ENCODE data around the gene CYP3A4. TPM values are rescaled to one million over a fixed set of nuclear protein-coding genes. Genes with fewer than 3 reads are reported as not detected.

Gene CYP3A4
- total and polyA plus RNA-seq, 9 of the 15 experiments (the other 6 are each of a cell fraction or from before 2014, with no cell fraction given): 0.07 to 0.08 TPM; not detected in 7

DNA sequence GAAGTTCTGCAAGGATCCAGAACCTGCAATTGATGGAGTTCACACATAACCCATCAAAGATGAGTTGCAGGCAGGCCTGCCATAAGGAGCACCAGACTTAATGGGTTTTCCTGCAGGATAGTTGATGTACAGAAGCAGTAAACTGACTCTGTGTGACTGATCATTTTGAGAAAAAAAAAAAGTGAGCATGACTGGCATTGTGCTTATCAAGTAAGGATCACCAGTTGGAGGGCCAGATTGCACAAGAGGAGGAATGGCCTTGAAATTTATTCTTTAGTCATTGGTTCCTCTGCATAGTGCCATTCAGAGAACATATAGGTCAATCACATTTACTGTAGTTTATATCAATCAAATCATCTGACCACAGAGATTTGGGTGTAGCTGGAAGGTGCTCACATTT, 47.6 kb upstream of the CYP3A4 start (continued):
- TF ChIP-seq, protein P1, sequence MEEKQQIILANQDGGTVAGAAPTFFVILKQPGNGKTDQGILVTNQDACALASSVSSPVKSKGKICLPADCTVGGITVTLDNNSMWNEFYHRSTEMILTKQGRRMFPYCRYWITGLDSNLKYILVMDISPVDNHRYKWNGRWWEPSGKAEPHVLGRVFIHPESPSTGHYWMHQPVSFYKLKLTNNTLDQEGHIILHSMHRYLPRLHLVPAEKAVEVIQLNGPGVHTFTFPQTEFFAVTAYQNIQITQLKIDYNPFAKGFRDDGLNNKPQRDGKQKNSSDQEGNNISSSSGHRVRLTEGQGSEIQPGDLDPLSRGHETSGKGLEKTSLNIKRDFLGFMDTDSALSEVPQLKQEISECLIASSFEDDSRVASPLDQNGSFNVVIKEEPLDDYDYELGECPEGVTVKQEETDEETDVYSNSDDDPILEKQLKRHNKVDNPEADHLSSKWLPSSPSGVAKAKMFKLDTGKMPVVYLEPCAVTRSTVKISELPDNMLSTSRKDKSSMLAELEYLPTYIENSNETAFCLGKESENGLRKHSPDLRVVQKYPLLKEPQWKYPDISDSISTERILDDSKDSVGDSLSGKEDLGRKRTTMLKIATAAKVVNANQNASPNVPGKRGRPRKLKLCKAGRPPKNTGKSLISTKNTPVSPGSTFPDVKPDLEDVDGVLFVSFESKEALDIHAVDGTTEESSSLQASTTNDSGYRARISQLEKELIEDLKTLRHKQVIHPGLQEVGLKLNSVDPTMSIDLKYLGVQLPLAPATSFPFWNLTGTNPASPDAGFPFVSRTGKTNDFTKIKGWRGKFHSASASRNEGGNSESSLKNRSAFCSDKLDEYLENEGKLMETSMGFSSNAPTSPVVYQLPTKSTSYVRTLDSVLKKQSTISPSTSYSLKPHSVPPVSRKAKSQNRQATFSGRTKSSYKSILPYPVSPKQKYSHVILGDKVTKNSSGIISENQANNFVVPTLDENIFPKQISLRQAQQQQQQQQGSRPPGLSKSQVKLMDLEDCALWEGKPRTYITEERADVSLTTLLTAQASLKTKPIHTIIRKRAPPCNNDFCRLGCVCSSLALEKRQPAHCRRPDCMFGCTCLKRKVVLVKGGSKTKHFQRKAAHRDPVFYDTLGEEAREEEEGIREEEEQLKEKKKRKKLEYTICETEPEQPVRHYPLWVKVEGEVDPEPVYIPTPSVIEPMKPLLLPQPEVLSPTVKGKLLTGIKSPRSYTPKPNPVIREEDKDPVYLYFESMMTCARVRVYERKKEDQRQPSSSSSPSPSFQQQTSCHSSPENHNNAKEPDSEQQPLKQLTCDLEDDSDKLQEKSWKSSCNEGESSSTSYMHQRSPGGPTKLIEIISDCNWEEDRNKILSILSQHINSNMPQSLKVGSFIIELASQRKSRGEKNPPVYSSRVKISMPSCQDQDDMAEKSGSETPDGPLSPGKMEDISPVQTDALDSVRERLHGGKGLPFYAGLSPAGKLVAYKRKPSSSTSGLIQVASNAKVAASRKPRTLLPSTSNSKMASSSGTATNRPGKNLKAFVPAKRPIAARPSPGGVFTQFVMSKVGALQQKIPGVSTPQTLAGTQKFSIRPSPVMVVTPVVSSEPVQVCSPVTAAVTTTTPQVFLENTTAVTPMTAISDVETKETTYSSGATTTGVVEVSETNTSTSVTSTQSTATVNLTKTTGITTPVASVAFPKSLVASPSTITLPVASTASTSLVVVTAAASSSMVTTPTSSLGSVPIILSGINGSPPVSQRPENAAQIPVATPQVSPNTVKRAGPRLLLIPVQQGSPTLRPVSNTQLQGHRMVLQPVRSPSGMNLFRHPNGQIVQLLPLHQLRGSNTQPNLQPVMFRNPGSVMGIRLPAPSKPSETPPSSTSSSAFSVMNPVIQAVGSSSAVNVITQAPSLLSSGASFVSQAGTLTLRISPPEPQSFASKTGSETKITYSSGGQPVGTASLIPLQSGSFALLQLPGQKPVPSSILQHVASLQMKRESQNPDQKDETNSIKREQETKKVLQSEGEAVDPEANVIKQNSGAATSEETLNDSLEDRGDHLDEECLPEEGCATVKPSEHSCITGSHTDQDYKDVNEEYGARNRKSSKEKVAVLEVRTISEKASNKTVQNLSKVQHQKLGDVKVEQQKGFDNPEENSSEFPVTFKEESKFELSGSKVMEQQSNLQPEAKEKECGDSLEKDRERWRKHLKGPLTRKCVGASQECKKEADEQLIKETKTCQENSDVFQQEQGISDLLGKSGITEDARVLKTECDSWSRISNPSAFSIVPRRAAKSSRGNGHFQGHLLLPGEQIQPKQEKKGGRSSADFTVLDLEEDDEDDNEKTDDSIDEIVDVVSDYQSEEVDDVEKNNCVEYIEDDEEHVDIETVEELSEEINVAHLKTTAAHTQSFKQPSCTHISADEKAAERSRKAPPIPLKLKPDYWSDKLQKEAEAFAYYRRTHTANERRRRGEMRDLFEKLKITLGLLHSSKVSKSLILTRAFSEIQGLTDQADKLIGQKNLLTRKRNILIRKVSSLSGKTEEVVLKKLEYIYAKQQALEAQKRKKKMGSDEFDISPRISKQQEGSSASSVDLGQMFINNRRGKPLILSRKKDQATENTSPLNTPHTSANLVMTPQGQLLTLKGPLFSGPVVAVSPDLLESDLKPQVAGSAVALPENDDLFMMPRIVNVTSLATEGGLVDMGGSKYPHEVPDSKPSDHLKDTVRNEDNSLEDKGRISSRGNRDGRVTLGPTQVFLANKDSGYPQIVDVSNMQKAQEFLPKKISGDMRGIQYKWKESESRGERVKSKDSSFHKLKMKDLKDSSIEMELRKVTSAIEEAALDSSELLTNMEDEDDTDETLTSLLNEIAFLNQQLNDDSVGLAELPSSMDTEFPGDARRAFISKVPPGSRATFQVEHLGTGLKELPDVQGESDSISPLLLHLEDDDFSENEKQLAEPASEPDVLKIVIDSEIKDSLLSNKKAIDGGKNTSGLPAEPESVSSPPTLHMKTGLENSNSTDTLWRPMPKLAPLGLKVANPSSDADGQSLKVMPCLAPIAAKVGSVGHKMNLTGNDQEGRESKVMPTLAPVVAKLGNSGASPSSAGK (IDR thresholded peaks at IDR 0.05): no peak
- TF ChIP-seq, protein P2, sequence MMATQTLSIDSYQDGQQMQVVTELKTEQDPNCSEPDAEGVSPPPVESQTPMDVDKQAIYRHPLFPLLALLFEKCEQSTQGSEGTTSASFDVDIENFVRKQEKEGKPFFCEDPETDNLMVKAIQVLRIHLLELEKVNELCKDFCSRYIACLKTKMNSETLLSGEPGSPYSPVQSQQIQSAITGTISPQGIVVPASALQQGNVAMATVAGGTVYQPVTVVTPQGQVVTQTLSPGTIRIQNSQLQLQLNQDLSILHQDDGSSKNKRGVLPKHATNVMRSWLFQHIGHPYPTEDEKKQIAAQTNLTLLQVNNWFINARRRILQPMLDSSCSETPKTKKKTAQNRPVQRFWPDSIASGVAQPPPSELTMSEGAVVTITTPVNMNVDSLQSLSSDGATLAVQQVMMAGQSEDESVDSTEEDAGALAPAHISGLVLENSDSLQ (IDR thresholded peaks at IDR 0.05): peak; percentile 83
- TF ChIP-seq C11orf30 (IDR thresholded peaks at IDR 0.05; ENCODE audit: low read depth): peak; percentile 75
- TF ChIP-seq MTA3 (IDR thresholded peaks at IDR 0.05; ENCODE audit: borderline replicate concordance): peak; percentile 34; the same call in 1 of the 2 replicates
- peak; percentile 39; the same call in 1 of the 2 replicates for TF ChIP-seq STAT5A (IDR thresholded peaks at IDR 0.05; ENCODE audit: borderline replicate concordance, low read length)
- TF ChIP-seq TCF7L2 (IDR thresholded peaks at IDR 0.05; ENCODE audit: low read depth, low read length): no peak
- no peak for TF ChIP-seq ZNF175 (CRISPR knock-in tag; IDR thresholded peaks at IDR 0.05; ENCODE audit: low read depth)
- peak; percentile 45; the same call in 1 of the 2 replicates for TF ChIP-seq NCOA1 (IDR thresholded peaks at IDR 0.05; ENCODE audit: low read depth)
- no peak for TF ChIP-seq MTA1 (IDR thresholded peaks at IDR 0.05; ENCODE audit: borderline replicate concordance)
- TF ChIP-seq ZNF316 (IDR thresholded peaks at IDR 0.05): peak; percentile 77; the same call in 1 of the 2 replicates
- TF ChIP-seq, protein P3, sequence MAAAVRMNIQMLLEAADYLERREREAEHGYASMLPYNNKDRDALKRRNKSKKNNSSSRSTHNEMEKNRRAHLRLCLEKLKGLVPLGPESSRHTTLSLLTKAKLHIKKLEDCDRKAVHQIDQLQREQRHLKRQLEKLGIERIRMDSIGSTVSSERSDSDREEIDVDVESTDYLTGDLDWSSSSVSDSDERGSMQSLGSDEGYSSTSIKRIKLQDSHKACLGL (CRISPR knock-in tag; IDR thresholded peaks at IDR 0.05; ENCODE audit: borderline replicate concordance, poor library complexity, severe bottlenecking): no peak
- 0 out of 2 replicates have a peak, but pooled peaks have one; percentile 67 for TF ChIP-seq EHMT2 (IDR thresholded peaks at IDR 0.05)
- TF ChIP-seq HDAC1 (IDR thresholded peaks at IDR 0.05): peak in 1 of 2 experiments; percentile 52; a peak in 1 of 4 replicates
- TF ChIP-seq NR1H2 (CRISPR knock-in tag; IDR thresholded peaks at IDR 0.05): no peak
- TF ChIP-seq RCOR1 (IDR thresholded peaks at IDR 0.05; ENCODE audit: borderline replicate concordance in 1 of 2, low read depth in 2 of 2, low read length in 2 of 2): peak in 1 of 2 experiments; percentile 92; a peak in 2 of 4 replicates
- no peak for TF ChIP-seq KAT7 (CRISPR knock-in tag; IDR thresholded peaks at IDR 0.05; ENCODE audit: borderline replicate concordance)
- TF ChIP-seq SMARCA4 (IDR thresholded peaks at IDR 0.05): peak; percentile 82

Data from K562 (cell line).